HEK293T (cell line): Measurements from ENCODE around the gene CDK5R1.

Source experiments
- CTCF ChIA-PET: fragments of 350-600 bp; formaldehyde crosslinking; extraction: SDS; loops from one replicate; lab custom pipeline; 2021; ENCODE audit warnings: antibody characterized with exemption, inconsistent platforms; lab: Yijun Ruan, JAX
- POLR2A ChIA-PET: fragments of 350-600 bp; formaldehyde crosslinking; extraction: SDS; loops from one replicate; lab custom pipeline; 2020; ENCODE audit warnings: antibody characterized with exemption, inconsistent platforms; lab: Yijun Ruan, JAX
- DNase-seq: peaks from one replicate; pipeline ENCODE4 v3.0.0; 2012; ENCODE audit warnings: mixed read lengths; ENCODE audit errors: extremely low spot score
- ARNT ChIP-seq: fragments of 450-650 bp; IDR thresholded peaks from 2 replicates; pipeline ENCODE4 v1.6.1; 2017; ENCODE audit warnings: mild to moderate bottlenecking
- BHLHE40 ChIP-seq: fragments of 450-650 bp; IDR thresholded peaks from 2 replicates; pipeline ENCODE4 v1.6.1; 2016; ENCODE audit warnings: mild to moderate bottlenecking, moderate library complexity, borderline replicate concordance
- CTBP1 ChIP-seq: fragments of 450-650 bp; IDR thresholded peaks from 2 replicates; pipeline ENCODE4 v1.6.1; 2016; ENCODE audit warnings: borderline replicate concordance
- ELF4 ChIP-seq: fragments of 450-650 bp; IDR thresholded peaks from 2 replicates; pipeline ENCODE4 v1.6.1; 2017; ENCODE audit warnings: antibody characterized with exemption
- FOXA1 ChIP-seq: fragments of 450-650 bp; IDR thresholded peaks from 2 replicates; pipeline ENCODE4 v1.6.1; 2016; ENCODE audit warnings: mild to moderate bottlenecking
- FOXK2 ChIP-seq: fragments of 450-650 bp; IDR thresholded peaks from 2 replicates; pipeline ENCODE4 v1.6.1; 2016; ENCODE audit warnings: mild to moderate bottlenecking
- FOXM1 ChIP-seq: fragments of 450-650 bp; IDR thresholded peaks from 2 replicates; pipeline ENCODE4 v1.6.1; 2017; ENCODE audit warnings: mild to moderate bottlenecking, borderline replicate concordance
- HDGF ChIP-seq: fragments of 450-650 bp; IDR thresholded peaks from 2 replicates; pipeline ENCODE4 v1.6.1; 2017; ENCODE audit warnings: antibody characterized with exemption, borderline replicate concordance
- L3MBTL2 ChIP-seq: fragments of 450-650 bp; conservative IDR thresholded peaks from 2 replicates; pipeline ENCODE4 v1.6.1; 2016; ENCODE audit warnings: mild to moderate bottlenecking
- LEF1 ChIP-seq: fragments of 450-650 bp; IDR thresholded peaks from 2 replicates; pipeline ENCODE4 v1.6.1; 2017; ENCODE audit warnings: mild to moderate bottlenecking, borderline replicate concordance
- NFRKB ChIP-seq: fragments of 450-650 bp; IDR thresholded peaks from 2 replicates; pipeline ENCODE4 v1.6.1; 2016; ENCODE audit warnings: mild to moderate bottlenecking, moderate library complexity
- PKNOX1 ChIP-seq: fragments of 450-650 bp; IDR thresholded peaks from 2 replicates; pipeline ENCODE4 v1.6.1; 2016
- SP1 ChIP-seq: fragments of 450-650 bp; IDR thresholded peaks from 2 replicates; pipeline ENCODE4 v1.6.1; 2017
- SUZ12 ChIP-seq: fragments of 450-650 bp; IDR thresholded peaks from 2 replicates; pipeline ENCODE4 v1.6.1; 2016; ENCODE audit warnings: mild to moderate bottlenecking
- TARDBP ChIP-seq: fragments of 450-650 bp; IDR thresholded peaks from 2 replicates; pipeline ENCODE4 v1.6.1; 2016
- ZNF384 ChIP-seq: fragments of 450-650 bp; IDR thresholded peaks from 2 replicates; pipeline ENCODE4 v1.6.1; 2016

CDK5R1 gene

DNA sequence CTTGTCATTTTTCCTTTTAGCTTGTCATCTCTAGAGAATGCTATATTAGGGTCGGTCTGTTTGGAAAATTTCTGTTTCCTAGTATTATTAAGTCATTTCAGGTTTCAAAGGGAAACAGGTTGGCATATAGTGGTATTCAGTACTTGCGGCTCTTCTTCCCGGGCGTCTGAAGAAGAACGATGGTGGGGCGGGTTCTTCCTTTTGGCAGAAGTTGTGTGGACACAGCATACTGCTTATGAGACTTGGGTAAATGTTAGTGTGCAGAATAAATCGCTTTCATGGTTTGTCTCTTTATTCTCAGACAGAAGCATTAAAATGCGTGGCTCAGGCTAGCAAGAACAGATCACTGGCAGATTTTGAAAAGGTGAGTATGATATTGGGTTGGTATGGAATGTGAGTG lies 9.6 kb upstream of the CDK5R1 start:
- POLR2A ChIA-PET: no interaction called here
- DNase-seq: no peak
- CTCF ChIA-PET: no interaction called here
- TF ChIP-seq CTBP1 (no peak), TARDBP (no peak), FOXA1 (no peak), HDGF (no peak), LEF1 (no peak)

GRCh38 chr17:32479074-32479617 lies 7.6 kb upstream of the CDK5R1 start:
- ChIA-PET POLR2A (no interaction called here), CTCF (interaction anchor here (1.0 kb wide), 1 partner anchor 16 kb away, joined by 4 read pairs; no protein-coding TSS in a partner anchor)
- DNase-seq: no peak
- TF ChIP-seq HDGF (no peak), ARNT (no peak), LEF1 (no peak)

DNA sequence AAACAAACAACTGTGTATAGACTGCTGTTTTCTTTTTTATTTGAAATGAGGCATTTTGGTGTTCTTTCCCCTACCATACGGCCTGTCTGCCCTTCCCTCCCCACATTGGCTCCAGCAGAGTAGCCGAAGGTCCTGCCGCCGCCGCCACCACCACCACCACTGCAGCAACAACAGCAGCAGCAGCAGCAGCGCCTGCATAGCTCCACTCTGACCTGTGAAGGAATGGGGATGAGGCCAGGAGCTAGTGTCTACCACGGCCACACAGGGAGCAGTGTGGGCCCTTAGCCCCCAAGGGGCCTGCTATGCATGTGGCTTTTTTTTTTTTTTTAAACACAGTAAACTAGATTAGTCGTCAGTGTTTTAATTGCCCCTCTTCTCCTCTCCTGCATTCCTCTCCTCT lies 5.6 kb upstream of the CDK5R1 start:
- CTCF ChIA-PET: no interaction called here
- DNase-seq: no peak
- POLR2A ChIA-PET: interaction anchor here (0.6 kb wide), 1 partner anchor 9 kb away, joined by 3 read pairs; no protein-coding TSS in a partner anchor
- TF ChIP-seq L3MBTL2 (no peak), PKNOX1 (no peak), SP1 (no peak), BHLHE40 (no peak), FOXK2 (no peak), TARDBP (no peak), SUZ12 (no peak), FOXA1 (no peak), FOXM1 (no peak), LEF1 (no peak), ZNF384 (no peak), HDGF (no peak), ELF4 (no peak), ARNT (no peak), CTBP1 (no peak), NFRKB (no peak)

GRCh38 chr17:32482568-32483320 lies 4.0 kb upstream of the CDK5R1 start:
- TF ChIP-seq FOXM1: no peak
- ChIA-PET POLR2A (no interaction called here), CTCF (interaction anchor here (0.5 to 1.7 kb wide), 4 partner anchors 20 to 533 kb away, joined by 3 to 5 read pairs (median 4); no protein-coding TSS in a partner anchor)
- DNase-seq: no peak

GRCh38 chr17:32483451-32484019 lies 3.3 kb upstream of the CDK5R1 start:
- DNase-seq: peak; percentile 53
- TF ChIP-seq HDGF (no peak), LEF1 (no peak), ELF4 (no peak), FOXA1 (no peak), PKNOX1 (peak; percentile 36; the same call in 1 of the 2 replicates), NFRKB (no peak)
- CTCF ChIA-PET: interaction anchor here (0.6 to 1.7 kb wide), 11 partner anchors 13 to 454 kb away, joined by 3 to 8 read pairs (median 4); partner anchors contain the start of gene MYO1D
- POLR2A ChIA-PET: interaction anchor here (1.3 kb wide), 1 partner anchor 39 kb away, joined by 4 read pairs; the partner anchor contains the start of gene PSMD11

DNA sequence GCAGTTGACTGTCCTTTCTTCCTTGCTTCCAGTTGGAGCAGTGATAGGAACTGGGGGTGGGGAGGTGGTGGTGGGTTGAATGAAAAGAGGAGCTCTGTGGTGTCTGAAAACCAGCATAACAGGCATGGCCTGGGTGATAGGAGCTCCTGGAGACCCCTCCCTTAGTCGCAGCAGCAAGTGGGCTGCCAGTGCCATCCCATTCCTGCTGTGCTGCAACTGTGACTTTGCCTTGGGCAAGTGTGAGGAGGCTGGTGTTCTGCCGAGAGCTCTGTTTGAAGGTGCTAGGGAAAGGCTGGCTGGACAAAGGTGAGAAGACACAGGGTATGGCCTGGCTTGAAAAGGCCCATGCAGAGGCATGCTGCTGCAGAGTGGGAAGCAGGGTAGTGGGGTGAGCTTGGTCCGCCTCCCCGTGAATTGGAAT lies 2.7 kb upstream of the CDK5R1 start:
- CTCF ChIA-PET: interaction anchor here (0.6 to 1.3 kb wide), 8 partner anchors 12 to 453 kb away, joined by 3 to 8 read pairs (median 4); partner anchors contain the start of gene MYO1D

More for the DNA sequence above, 2.7 kb upstream of the CDK5R1 start:
- POLR2A ChIA-PET: interaction anchor here (1.3 kb wide), 1 partner anchor 39 kb away, joined by 4 read pairs; the partner anchor contains the start of gene PSMD11
- TF ChIP-seq PKNOX1 (no peak), ARNT (no peak), ELF4 (no peak), TARDBP (no peak), CTBP1 (no peak), NFRKB (no peak)
- DNase-seq: no peak
